ENCODE results near the gene IFFO2. TPM values are rescaled to one million over a fixed set of nuclear protein-coding genes. Genes with fewer than 3 reads are reported as not detected.

Gene IFFO2
- total and polyA plus RNA-seq, 10 of the 15 experiments (the other 5 are each of a cell fraction or from before 2014, with no cell fraction given): 1.2 to 18.4 (median 6.7) TPM

GRCh38 chr1:18902523-18903290 lies 53.8 kb downstream of the IFFO2 start, which contains the start of gene ALDH4A1:
Gene ALDH4A1 (minus strand): TSS chr1:18902555. CDS start chr1:18902523, 32 bp downstream.
- ATAC-seq (peak; percentile 99), FAIRE-seq (peak; percentile 99), DNase-seq (ENCODE audit: low read depth, low spot score) (peak; percentile 90)
- Histone ChIP-seq H3K79me2 (ENCODE audit: control insufficient read depth, insufficient read depth, low read length) (peaks cover 4% of the 10 kb centered on the region), H3K27me3 (replicated peaks in 1 of 2; ENCODE audit: control insufficient read depth in 2 of 2, insufficient read depth in 2 of 2, low read length in 1 of 2) (no peaks in the 10 kb centered on the region), H3K27ac (ENCODE audit: control insufficient read depth, insufficient read depth) (peak within 1 kb of the TSS; percentile 91), H3K4me3 (peak within 1 kb of the TSS; percentile 86), H3K4me2 (ENCODE audit: control insufficient read depth, insufficient read depth) (peak within 1 kb of the TSS; percentile 95), H4K20me1 (ENCODE audit: control insufficient read depth, insufficient read depth) (no peaks in the 10 kb centered on the region), H3K9me3 (replicated peaks; ENCODE audit: control insufficient read depth, insufficient read depth, low read length) (no peaks in the 10 kb centered on the region), H3K9ac (ENCODE audit: control insufficient read depth, insufficient read depth, low read length) (peak within 1 kb of the TSS; percentile 88), H2AFZ (ENCODE audit: control insufficient read depth, low read depth, low read length) (peak within 1 kb of the TSS; percentile 100), H3K4me1 (ENCODE audit: control insufficient read depth, insufficient read depth, low read length) (peaks cover 10% of the 10 kb centered on the region; the same call in 1 of the 2 replicates), H3K36me3 (ENCODE audit: control insufficient read depth in 2 of 2, insufficient read depth in 2 of 2, low read length in 1 of 2) (no peaks in the 10 kb centered on the region)
- ChIA-PET SMC1A (ENCODE audit: uncharacterized antibody, unreplicated experiment) (interaction anchor here (0.8 to 2.0 kb wide), 9 partner anchors 13 to 195 kb away, joined by 3 to 8 read pairs (median 4); no protein-coding TSS in a partner anchor), RAD21 (ENCODE audit: unreplicated experiment) (interaction anchor here (0.7 to 2.0 kb wide), 10 partner anchors 10 to 64 kb away, joined by 3 to 10 read pairs (median 5); partner anchors contain the start of gene IFFO2), CTCF (interaction anchor here (1.0 to 3.0 kb wide), 17 partner anchors 10 to 280 kb away, joined by 3 to 31 read pairs (median 4); partner anchors contain the start of gene IFFO2), POLR2A (interaction anchor here (1.2 to 1.9 kb wide), 3 partner anchors 10 to 49 kb away, joined by 3 to 7 read pairs (median 6); no protein-coding TSS in a partner anchor)
- WGBS (ENCODE audit: insufficient coverage, insufficient replicate concordance, low lambda C conversion rate, missing lambda C conversion rate): under 1% methylated on average over 55 of the region's 55 CpGs
- intact Hi-C loops (cut with micrococcal nuclease; ENCODE audit: unreplicated experiment): loop anchor here (2.0 kb wide), 1 partner anchor 186 kb away; no protein-coding TSS in a partner anchor
- no TSS peak for BruUV-seq (replicated peaks)
- in situ Hi-C loops (cut with MboI): no loop called here
- TF ChIP-seq BACH1 (IDR thresholded peaks at IDR 0.05; ENCODE audit: borderline replicate concordance) (0 out of 2 replicates have a peak, but pooled peaks have one; percentile 31), NRF1 (conservative IDR thresholded peaks at IDR 0.05; ENCODE audit: low read depth, low read length) (no peak), SP1 (IDR thresholded peaks at IDR 0.05; ENCODE audit: low read depth, low read length) (peak; percentile 89), CREM (IDR thresholded peaks at IDR 0.05; ENCODE audit: low read depth) (peak; percentile 28), CHD1 (IDR thresholded peaks at IDR 0.05; ENCODE audit: low read depth, low read length) (peak; percentile 99), PML (IDR thresholded peaks at IDR 0.05; ENCODE audit: low read length) (0 out of 2 replicates have a peak, but pooled peaks have one; percentile 35), LARP7 (IDR thresholded peaks at IDR 0.05) (peak; percentile 37; the same call in 1 of the 2 replicates), FOS (IDR thresholded peaks at IDR 0.05; ENCODE audit: borderline replicate concordance, extremely low read depth, insufficient read length) (peak; percentile 52), ZBED1 (IDR thresholded peaks at IDR 0.05; ENCODE audit: borderline replicate concordance) (no peak)
- TF ChIP-seq, protein P1, sequence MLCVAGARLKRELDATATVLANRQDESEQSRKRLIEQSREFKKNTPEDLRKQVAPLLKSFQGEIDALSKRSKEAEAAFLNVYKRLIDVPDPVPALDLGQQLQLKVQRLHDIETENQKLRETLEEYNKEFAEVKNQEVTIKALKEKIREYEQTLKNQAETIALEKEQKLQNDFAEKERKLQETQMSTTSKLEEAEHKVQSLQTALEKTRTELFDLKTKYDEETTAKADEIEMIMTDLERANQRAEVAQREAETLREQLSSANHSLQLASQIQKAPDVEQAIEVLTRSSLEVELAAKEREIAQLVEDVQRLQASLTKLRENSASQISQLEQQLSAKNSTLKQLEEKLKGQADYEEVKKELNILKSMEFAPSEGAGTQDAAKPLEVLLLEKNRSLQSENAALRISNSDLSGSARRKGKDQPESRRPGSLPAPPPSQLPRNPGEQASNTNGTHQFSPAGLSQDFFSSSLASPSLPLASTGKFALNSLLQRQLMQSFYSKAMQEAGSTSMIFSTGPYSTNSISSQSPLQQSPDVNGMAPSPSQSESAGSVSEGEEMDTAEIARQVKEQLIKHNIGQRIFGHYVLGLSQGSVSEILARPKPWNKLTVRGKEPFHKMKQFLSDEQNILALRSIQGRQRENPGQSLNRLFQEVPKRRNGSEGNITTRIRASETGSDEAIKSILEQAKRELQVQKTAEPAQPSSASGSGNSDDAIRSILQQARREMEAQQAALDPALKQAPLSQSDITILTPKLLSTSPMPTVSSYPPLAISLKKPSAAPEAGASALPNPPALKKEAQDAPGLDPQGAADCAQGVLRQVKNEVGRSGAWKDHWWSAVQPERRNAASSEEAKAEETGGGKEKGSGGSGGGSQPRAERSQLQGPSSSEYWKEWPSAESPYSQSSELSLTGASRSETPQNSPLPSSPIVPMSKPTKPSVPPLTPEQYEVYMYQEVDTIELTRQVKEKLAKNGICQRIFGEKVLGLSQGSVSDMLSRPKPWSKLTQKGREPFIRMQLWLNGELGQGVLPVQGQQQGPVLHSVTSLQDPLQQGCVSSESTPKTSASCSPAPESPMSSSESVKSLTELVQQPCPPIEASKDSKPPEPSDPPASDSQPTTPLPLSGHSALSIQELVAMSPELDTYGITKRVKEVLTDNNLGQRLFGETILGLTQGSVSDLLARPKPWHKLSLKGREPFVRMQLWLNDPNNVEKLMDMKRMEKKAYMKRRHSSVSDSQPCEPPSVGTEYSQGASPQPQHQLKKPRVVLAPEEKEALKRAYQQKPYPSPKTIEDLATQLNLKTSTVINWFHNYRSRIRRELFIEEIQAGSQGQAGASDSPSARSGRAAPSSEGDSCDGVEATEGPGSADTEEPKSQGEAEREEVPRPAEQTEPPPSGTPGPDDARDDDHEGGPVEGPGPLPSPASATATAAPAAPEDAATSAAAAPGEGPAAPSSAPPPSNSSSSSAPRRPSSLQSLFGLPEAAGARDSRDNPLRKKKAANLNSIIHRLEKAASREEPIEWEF (IDR thresholded peaks at IDR 0.05; ENCODE audit: insufficient replicate concordance, low read depth, low read length): no peak
- TF ChIP-seq, protein P2, sequence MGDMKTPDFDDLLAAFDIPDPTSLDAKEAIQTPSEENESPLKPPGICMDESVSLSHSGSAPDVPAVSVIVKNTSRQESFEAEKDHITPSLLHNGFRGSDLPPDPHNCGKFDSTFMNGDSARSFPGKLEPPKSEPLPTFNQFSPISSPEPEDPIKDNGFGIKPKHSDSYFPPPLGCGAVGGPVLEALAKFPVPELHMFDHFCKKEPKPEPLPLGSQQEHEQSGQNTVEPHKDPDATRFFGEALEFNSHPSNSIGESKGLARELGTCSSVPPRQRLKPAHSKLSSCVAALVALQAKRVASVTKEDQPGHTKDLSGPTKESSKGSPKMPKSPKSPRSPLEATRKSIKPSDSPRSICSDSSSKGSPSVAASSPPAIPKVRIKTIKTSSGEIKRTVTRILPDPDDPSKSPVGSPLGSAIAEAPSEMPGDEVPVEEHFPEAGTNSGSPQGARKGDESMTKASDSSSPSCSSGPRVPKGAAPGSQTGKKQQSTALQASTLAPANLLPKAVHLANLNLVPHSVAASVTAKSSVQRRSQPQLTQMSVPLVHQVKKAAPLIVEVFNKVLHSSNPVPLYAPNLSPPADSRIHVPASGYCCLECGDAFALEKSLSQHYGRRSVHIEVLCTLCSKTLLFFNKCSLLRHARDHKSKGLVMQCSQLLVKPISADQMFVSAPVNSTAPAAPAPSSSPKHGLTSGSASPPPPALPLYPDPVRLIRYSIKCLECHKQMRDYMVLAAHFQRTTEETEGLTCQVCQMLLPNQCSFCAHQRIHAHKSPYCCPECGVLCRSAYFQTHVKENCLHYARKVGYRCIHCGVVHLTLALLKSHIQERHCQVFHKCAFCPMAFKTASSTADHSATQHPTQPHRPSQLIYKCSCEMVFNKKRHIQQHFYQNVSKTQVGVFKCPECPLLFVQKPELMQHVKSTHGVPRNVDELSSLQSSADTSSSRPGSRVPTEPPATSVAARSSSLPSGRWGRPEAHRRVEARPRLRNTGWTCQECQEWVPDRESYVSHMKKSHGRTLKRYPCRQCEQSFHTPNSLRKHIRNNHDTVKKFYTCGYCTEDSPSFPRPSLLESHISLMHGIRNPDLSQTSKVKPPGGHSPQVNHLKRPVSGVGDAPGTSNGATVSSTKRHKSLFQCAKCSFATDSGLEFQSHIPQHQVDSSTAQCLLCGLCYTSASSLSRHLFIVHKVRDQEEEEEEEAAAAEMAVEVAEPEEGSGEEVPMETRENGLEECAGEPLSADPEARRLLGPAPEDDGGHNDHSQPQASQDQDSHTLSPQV (IDR thresholded peaks at IDR 0.05): no peak
- TF ChIP-seq, protein P3, sequence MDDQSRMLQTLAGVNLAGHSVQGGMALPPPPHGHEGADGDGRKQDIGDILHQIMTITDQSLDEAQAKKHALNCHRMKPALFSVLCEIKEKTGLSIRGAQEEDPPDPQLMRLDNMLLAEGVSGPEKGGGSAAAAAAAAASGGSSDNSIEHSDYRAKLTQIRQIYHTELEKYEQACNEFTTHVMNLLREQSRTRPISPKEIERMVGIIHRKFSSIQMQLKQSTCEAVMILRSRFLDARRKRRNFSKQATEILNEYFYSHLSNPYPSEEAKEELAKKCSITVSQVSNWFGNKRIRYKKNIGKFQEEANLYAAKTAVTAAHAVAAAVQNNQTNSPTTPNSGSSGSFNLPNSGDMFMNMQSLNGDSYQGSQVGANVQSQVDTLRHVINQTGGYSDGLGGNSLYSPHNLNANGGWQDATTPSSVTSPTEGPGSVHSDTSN (IDR thresholded peaks at IDR 0.05; ENCODE audit: insufficient replicate concordance, low read depth, low read length): peak; percentile 37

All from GM12878 (cell line).